ENCODE measurements around the gene COL25A1. TPM values are rescaled to one million over a fixed set of nuclear protein-coding genes. Genes with fewer than 3 reads are reported as not detected.

The COL25A1 gene
- total RNA-seq, 1 donor from 2014 or later, result 1.3 TPM

DNA sequence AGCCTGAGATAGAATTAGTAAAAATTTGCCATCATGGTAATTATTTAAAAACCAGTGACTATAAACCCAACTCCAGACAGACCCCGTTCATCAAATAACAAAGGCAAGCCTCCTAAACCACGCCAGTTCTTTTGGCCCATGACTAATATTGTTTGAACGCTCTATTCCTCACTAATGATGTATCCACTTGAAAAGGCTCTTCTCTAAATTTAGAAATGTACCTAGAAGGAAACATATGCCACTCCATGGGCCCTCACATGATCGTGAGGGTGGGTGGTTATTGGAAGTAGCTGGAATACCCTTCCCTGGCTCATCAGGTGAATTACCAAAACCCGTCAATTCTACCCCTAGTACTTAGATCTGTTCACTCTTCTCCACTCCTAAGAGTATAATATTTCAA is 249.2 kb downstream of the COL25A1 start:
- Mint-ChIP-seq H3K9me3 (ENCODE audit: unreplicated experiment) (no peaks in the 10 kb centered on the region), H3K27me3 (ENCODE audit: unreplicated experiment) (no peaks in the 10 kb centered on the region), H3K4me3 (ENCODE audit: unreplicated experiment) (no peak overlapping the region), H3K27ac (ENCODE audit: unreplicated experiment) (no peak overlapping the region), H3K36me3 (ENCODE audit: unreplicated experiment) (no peaks in the 10 kb centered on the region), H3K4me1 (ENCODE audit: unreplicated experiment) (no peaks in the 10 kb centered on the region)
- DNase-seq (ENCODE audit: extremely low spot score, unreplicated experiment), result no peak
- TF ChIP-seq, protein P1, sequence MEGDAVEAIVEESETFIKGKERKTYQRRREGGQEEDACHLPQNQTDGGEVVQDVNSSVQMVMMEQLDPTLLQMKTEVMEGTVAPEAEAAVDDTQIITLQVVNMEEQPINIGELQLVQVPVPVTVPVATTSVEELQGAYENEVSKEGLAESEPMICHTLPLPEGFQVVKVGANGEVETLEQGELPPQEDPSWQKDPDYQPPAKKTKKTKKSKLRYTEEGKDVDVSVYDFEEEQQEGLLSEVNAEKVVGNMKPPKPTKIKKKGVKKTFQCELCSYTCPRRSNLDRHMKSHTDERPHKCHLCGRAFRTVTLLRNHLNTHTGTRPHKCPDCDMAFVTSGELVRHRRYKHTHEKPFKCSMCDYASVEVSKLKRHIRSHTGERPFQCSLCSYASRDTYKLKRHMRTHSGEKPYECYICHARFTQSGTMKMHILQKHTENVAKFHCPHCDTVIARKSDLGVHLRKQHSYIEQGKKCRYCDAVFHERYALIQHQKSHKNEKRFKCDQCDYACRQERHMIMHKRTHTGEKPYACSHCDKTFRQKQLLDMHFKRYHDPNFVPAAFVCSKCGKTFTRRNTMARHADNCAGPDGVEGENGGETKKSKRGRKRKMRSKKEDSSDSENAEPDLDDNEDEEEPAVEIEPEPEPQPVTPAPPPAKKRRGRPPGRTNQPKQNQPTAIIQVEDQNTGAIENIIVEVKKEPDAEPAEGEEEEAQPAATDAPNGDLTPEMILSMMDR (IDR thresholded peaks at IDR 0.05), result no peak

DNA sequence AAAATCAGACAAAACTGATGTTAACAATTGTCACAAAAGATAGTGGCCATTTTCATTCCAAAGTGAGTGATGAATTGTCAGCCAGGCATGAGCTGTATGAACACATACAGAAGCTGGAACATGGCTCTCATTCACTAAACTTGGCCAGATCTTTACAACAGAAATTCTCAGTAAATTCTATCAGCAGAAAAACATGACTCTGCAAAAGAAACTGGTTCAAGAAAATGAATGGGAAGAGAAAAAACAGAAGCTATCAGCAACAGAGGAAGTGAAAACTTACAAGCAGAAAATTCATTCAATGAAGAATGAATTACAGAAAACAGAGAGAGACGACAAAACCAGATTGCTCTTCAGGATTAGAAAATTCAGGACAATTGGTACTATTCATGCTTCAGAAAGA is 249.6 kb downstream of the COL25A1 start:
- Mint-ChIP-seq H3K36me3 (ENCODE audit: unreplicated experiment) (no peaks in the 10 kb centered on the region), H3K27ac (ENCODE audit: unreplicated experiment) (no peak overlapping the region), H3K27me3 (ENCODE audit: unreplicated experiment) (no peaks in the 10 kb centered on the region), H3K4me3 (ENCODE audit: unreplicated experiment) (no peak overlapping the region), H3K9me3 (ENCODE audit: unreplicated experiment) (no peaks in the 10 kb centered on the region), H3K4me1 (ENCODE audit: unreplicated experiment) (no peaks in the 10 kb centered on the region)
- DNase-seq (ENCODE audit: extremely low spot score, unreplicated experiment), result no peak
- TF ChIP-seq, protein P1 (IDR thresholded peaks at IDR 0.05), result no peak

DNA sequence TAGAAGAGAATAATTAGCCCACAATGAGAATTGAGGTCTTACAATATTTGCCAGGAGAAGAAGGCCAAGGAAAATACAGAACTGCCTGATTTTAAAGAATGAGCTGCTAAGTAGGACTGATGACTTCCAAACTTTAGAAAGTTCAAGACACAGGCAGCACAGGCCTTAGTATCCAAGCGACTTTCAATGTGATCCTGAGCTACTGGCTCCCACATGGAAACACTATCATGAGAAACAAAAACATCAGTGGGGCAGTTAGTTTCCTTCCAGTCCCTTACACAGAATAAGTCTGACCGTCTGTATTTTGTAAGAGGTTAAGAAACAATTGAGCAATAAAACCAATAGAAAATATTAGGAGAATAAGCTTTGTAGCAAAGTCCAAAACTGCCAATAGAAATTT is 251.4 kb downstream of the COL25A1 start:
- no peak for DNase-seq (ENCODE audit: extremely low spot score, unreplicated experiment)

DNA sequence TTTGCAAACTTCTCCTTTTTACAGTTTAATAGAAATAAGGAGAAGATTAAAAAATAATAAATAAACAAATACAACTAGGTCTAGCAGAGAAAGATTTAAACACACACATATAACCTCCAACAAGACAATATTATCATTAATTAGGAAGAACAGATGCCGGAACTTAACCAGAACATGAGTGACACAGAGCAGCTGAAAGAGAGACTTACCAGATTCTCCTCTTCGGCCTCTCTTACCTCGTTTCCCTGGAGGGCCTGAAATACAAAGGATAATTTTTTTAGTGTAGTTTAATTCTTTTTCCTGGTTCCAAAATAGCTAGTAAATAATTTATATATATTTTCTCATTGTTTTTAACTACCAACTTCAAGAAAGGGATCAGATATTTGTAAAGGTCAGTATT is 252.5 kb downstream of the COL25A1 start:
- H3K9me3 Mint-ChIP-seq (ENCODE audit: unreplicated experiment), result no peaks in the 10 kb centered on the region

More for the DNA sequence above, 251.4 kb downstream of the COL25A1 start:
- H3K36me3 Mint-ChIP-seq (ENCODE audit: unreplicated experiment), result no peaks in the 10 kb centered on the region
- no peak overlapping the region for H3K27ac Mint-ChIP-seq (ENCODE audit: unreplicated experiment)
- no peaks in the 10 kb centered on the region for H3K9me3 Mint-ChIP-seq (ENCODE audit: unreplicated experiment)
- H3K4me3 Mint-ChIP-seq (ENCODE audit: unreplicated experiment), result no peak overlapping the region
- TF ChIP-seq, protein P1 (IDR thresholded peaks at IDR 0.05), result no peak
- H3K4me1 Mint-ChIP-seq (ENCODE audit: unreplicated experiment), result peaks cover 11% of the 10 kb centered on the region
- no peaks in the 10 kb centered on the region for H3K27me3 Mint-ChIP-seq (ENCODE audit: unreplicated experiment)

DNA sequence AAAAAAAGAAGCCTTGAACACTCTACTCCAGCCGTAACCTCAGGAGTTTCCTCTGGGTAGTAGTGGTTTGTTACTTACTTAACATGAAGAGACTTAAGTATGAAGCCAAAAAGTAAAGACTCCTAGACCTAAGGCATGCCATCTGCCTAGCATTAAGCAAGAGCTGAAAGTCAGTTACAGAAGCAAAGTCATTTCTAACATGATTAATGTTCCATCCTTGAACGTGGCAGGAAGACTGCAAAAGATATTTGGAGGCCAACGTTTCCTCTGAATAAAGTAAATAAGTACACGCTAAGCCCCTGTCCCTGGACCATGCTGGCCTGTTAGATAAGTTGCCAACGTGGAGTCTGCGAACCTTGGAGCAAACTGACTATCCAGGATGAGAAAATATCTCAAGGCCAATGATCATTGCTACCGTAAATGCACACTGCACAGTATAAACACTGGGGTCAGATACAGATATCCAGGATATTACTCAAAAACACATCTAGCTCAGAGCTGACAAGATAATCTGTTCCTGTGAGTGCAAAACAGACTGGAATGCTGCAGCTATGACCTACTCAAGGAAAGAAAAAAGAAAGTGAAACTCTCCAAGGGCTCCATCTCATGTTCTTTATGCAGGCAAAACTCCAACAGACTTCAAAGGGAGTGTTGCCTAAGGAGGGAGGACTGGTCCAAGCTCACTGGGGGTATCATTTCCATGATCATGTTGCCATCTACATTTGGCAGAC is 255.8 kb downstream of the COL25A1 start:
- Mint-ChIP-seq H3K4me3 (ENCODE audit: unreplicated experiment) (peak overlapping the region; percentile 30), H3K27ac (ENCODE audit: unreplicated experiment) (peak overlapping the region; percentile 32), H3K36me3 (ENCODE audit: unreplicated experiment) (no peaks in the 10 kb centered on the region), H3K27me3 (ENCODE audit: unreplicated experiment) (no peaks in the 10 kb centered on the region), H3K9me3 (ENCODE audit: unreplicated experiment) (peaks cover 4% of the 10 kb centered on the region), H3K4me1 (ENCODE audit: unreplicated experiment) (peaks cover 13% of the 10 kb centered on the region)
- no peak for DNase-seq (ENCODE audit: extremely low spot score, unreplicated experiment)
- TF ChIP-seq, protein P1 (IDR thresholded peaks at IDR 0.05), result no peak

More for the DNA sequence above, 252.5 kb downstream of the COL25A1 start:
- Mint-ChIP-seq H3K4me3 (ENCODE audit: unreplicated experiment) (no peak overlapping the region), H3K36me3 (ENCODE audit: unreplicated experiment) (no peaks in the 10 kb centered on the region), H3K27ac (ENCODE audit: unreplicated experiment) (no peak overlapping the region), H3K27me3 (ENCODE audit: unreplicated experiment) (no peaks in the 10 kb centered on the region), H3K4me1 (ENCODE audit: unreplicated experiment) (peaks cover 11% of the 10 kb centered on the region)
- DNase-seq (ENCODE audit: extremely low spot score, unreplicated experiment), result no peak
- TF ChIP-seq, protein P1 (IDR thresholded peaks at IDR 0.05), result no peak
